Adrenal gland (tissue), 5 donors: ENCODE results near the gene LY6G6C.

Experiments
- CTCF ChIP-seq, 6 experiments: fragments of 450-650 bp in 4 of 6; fragments of 200-600 bp in 2 of 6; sonication (generic) in 1 of 6; IDR thresholded peaks; 1 replicate in 5 of 6; 2 replicates in 1 of 6; pipeline versions ENCODE4 v1.5.1 to v1.8.0; 2016 to 2021; ENCODE audit warnings: antibody characterized with exemption in 6 of 6, mild to moderate bottlenecking in 2 of 6, moderate library complexity in 1 of 6
- POLR2A ChIP-seq, 2 donors: fragments of 450-650 bp; IDR thresholded peaks; one replicate each; pipeline ENCODE4 v1.6.1; 2017; ENCODE audit warnings: antibody characterized with exemption in 2 of 2, mild to moderate bottlenecking in 2 of 2, moderate library complexity in 1 of 2
- donor health status: DM: no; HTN: no; CAD: no.

GRCh38 chr6:31760790-31761189 is 39.2 kb upstream of the LY6G6C start:
- TF ChIP-seq CTCF (IDR thresholded peaks at IDR 0.05) (no peak), POLR2A (IDR thresholded peaks at IDR 0.05) (no peak)
